Measurements from ENCODE around the gene MYO1D. TPM values are rescaled to one million over a fixed set of nuclear protein-coding genes. Genes with fewer than 3 reads are reported as not detected.

Gene MYO1D
- total RNA-seq, 1 donor, result 160 TPM

GRCh38 chr17:32810690-32811089 is 66.2 kb downstream of the MYO1D start:
- TF ChIP-seq CTCF (IDR thresholded peaks at IDR 0.05; ENCODE audit: extremely low read depth, low read depth, low read length), result no peak
- H3K9me3 ChIP-seq (ENCODE audit: low read depth, low read length), result no peaks in the 10 kb centered on the region

GRCh38 chr17:32807577-32807976 is 69.3 kb downstream of the MYO1D start:
- DNase-seq (ENCODE audit: insufficient read length, low spot score, missing footprints), result no peak
- TF ChIP-seq CTCF (IDR thresholded peaks at IDR 0.05; ENCODE audit: extremely low read depth, low read depth, low read length), result no peak
- Histone ChIP-seq H3K79me2 (ENCODE audit: insufficient read depth, low read length) (no peaks in the 10 kb centered on the region), H3K4me2 (ENCODE audit: insufficient read depth, low read length) (no peak overlapping the region), H2AFZ (ENCODE audit: low read length) (no peak overlapping the region), H4K20me1 (ENCODE audit: insufficient read depth, low read length) (no peaks in the 10 kb centered on the region), H3K9me3 (ENCODE audit: low read depth, low read length) (no peaks in the 10 kb centered on the region), H3K4me1 (ENCODE audit: insufficient read depth, low read length) (peaks cover 6% of the 10 kb centered on the region), H3K4me3 (ENCODE audit: insufficient read depth, low read length) (no peak overlapping the region), H3K27ac (ENCODE audit: low read depth, low read length) (no peak overlapping the region), H3K36me3 (ENCODE audit: insufficient read depth, low read length) (no peaks in the 10 kb centered on the region), H3K27me3 (ENCODE audit: insufficient read depth, low read length) (no peaks in the 10 kb centered on the region)

More at GRCh38 chr17:32810690-32811089, 66.2 kb downstream of the MYO1D start:
- H4K20me1 ChIP-seq (ENCODE audit: insufficient read depth, low read length), result no peaks in the 10 kb centered on the region
- no peak overlapping the region for H3K27ac ChIP-seq (ENCODE audit: low read depth, low read length)
- H2AFZ ChIP-seq (ENCODE audit: low read length), result no peak overlapping the region
- H3K79me2 ChIP-seq (ENCODE audit: insufficient read depth, low read length), result peaks cover 2% of the 10 kb centered on the region
- H3K4me3 ChIP-seq (ENCODE audit: insufficient read depth, low read length), result no peak overlapping the region
- H3K4me1 ChIP-seq (ENCODE audit: insufficient read depth, low read length), result peaks cover 10% of the 10 kb centered on the region
- H3K36me3 ChIP-seq (ENCODE audit: insufficient read depth, low read length), result no peaks in the 10 kb centered on the region
- DNase-seq (ENCODE audit: insufficient read length, low spot score, missing footprints), result no peak
- no peaks in the 10 kb centered on the region for H3K27me3 ChIP-seq (ENCODE audit: insufficient read depth, low read length)
- no peak overlapping the region for H3K4me2 ChIP-seq (ENCODE audit: insufficient read depth, low read length)

- peaks cover 6% of the 10 kb centered on the region for H3K4me1 ChIP-seq (ENCODE audit: insufficient read depth, low read length)
- H2AFZ ChIP-seq (ENCODE audit: low read length), result no peak overlapping the region
- H3K27ac ChIP-seq (ENCODE audit: low read depth, low read length), result no peak overlapping the region
- no peaks in the 10 kb centered on the region for H3K79me2 ChIP-seq (ENCODE audit: insufficient read depth, low read length)
- TF ChIP-seq CTCF (IDR thresholded peaks at IDR 0.05; ENCODE audit: extremely low read depth, low read depth, low read length), result no peak
- no peaks in the 10 kb centered on the region for H4K20me1 ChIP-seq (ENCODE audit: insufficient read depth, low read length)
- no peak overlapping the region for H3K4me2 ChIP-seq (ENCODE audit: insufficient read depth, low read length)
- no peaks in the 10 kb centered on the region for H3K9me3 ChIP-seq (ENCODE audit: low read depth, low read length)
- H3K36me3 ChIP-seq (ENCODE audit: insufficient read depth, low read length), result no peaks in the 10 kb centered on the region
- no peak for DNase-seq (ENCODE audit: insufficient read length, low spot score, missing footprints)
- no peaks in the 10 kb centered on the region for H3K27me3 ChIP-seq (ENCODE audit: insufficient read depth, low read length)
- no peak overlapping the region for H3K4me3 ChIP-seq (ENCODE audit: insufficient read depth, low read length)
These were observed 70.3 kb downstream of the MYO1D start for GRCh38 chr17:32806646-32807045.

- no peaks in the 10 kb centered on the region for H3K79me2 ChIP-seq (ENCODE audit: insufficient read depth, low read length)
- H2AFZ ChIP-seq (ENCODE audit: low read length), result no peak overlapping the region
- H3K27me3 ChIP-seq (ENCODE audit: insufficient read depth, low read length), result no peaks in the 10 kb centered on the region
- H3K4me3 ChIP-seq (ENCODE audit: insufficient read depth, low read length), result no peak overlapping the region
- H3K4me1 ChIP-seq (ENCODE audit: insufficient read depth, low read length), result peaks cover 6% of the 10 kb centered on the region
- DNase-seq (ENCODE audit: insufficient read length, low spot score, missing footprints), result peak; percentile 76
- TF ChIP-seq CTCF (IDR thresholded peaks at IDR 0.05; ENCODE audit: extremely low read depth, low read depth, low read length), result no peak
- H3K4me2 ChIP-seq (ENCODE audit: insufficient read depth, low read length), result no peak overlapping the region
- H3K9me3 ChIP-seq (ENCODE audit: low read depth, low read length), result no peaks in the 10 kb centered on the region
- H4K20me1 ChIP-seq (ENCODE audit: insufficient read depth, low read length), result no peaks in the 10 kb centered on the region
- H3K36me3 ChIP-seq (ENCODE audit: insufficient read depth, low read length), result no peaks in the 10 kb centered on the region
- H3K27ac ChIP-seq (ENCODE audit: low read depth, low read length), result no peak overlapping the region
These were observed 71.6 kb downstream of the MYO1D start for GRCh38 chr17:32805029-32805976.

Data from osteoblast (primary cell).